Neural progenitor cell (in vitro differentiated cells): ENCODE results near the gene MYBPC1.

Source experiments
- CTCF ChIP-seq: fragments of 200-600 bp; sonication (generic); IDR thresholded peaks from 2 replicates; pipeline ENCODE4 v1.5.1; 2017; ENCODE audit warnings: antibody characterized with exemption, mild to moderate bottlenecking
- EZH2 ChIP-seq: fragments of 200-600 bp; sonication (generic); IDR thresholded peaks from 2 replicates; pipeline ENCODE4 v1.6.1; 2017; ENCODE audit warnings: antibody characterized with exemption, mild to moderate bottlenecking, moderate library complexity
- EZH2phosphoT487 ChIP-seq: fragments of 200-600 bp; sonication (generic); IDR thresholded peaks from 2 replicates; pipeline ENCODE4 v1.6.1; 2017; ENCODE audit warnings: antibody characterized with exemption

- TF ChIP-seq CTCF (peak; percentile 9), EZH2 (no peak), EZH2phosphoT487 (no peak)
These were observed 104.1 kb downstream of the MYBPC1 start for GRCh38 chr12:101698800-101699347.
